Peyer's patch (tissue), 4 donors: Measurements from ENCODE around the gene SLX9. TPM values are rescaled to one million over a fixed set of nuclear protein-coding genes. Genes with fewer than 3 reads are reported as not detected.
"Not testable (repeated sequence)": the region's sequence is repeated elsewhere in the genome, so short reads cannot be mapped to it uniquely, and the experiment has no call there.

Source experiments
- DNase-seq, 3 donors: peaks; one replicate each; pipeline ENCODE4 v3.0.0-alpha.2; 2017 to 2019
- H3K27ac ChIP-seq, 4 donors: fragments of 200-600 bp; sonication (generic); one replicate each; pipeline ENCODE4 v1.5.1; 2016 to 2019
- H3K27me3 ChIP-seq, 2 donors: fragments of 200-600 bp; sonication (generic); one replicate each; pipeline ENCODE4 v1.5.1; 2019
- H3K36me3 ChIP-seq, 3 donors: fragments of 200-600 bp; sonication (generic); one replicate each; pipeline ENCODE4 v1.5.1; 2016 to 2019
- H3K4me1 ChIP-seq, 4 donors: fragments of 200-600 bp; sonication (generic); one replicate each; pipeline ENCODE4 v1.5.1; 2016 to 2019
- H3K4me3 ChIP-seq, 4 donors: fragments of 200-600 bp; sonication (generic); 1 replicate in 3 of 4; 2 replicates in 1 of 4; pipeline ENCODE4 v1.5.1; 2016 to 2019; ENCODE audit warnings: mild to moderate bottlenecking in 1 of 4
- H3K9me3 ChIP-seq, 4 donors: fragments of 200-600 bp; sonication (generic); one replicate each; pipeline ENCODE4 v1.5.1; 2016 to 2019; ENCODE audit warnings: mild to moderate bottlenecking in 1 of 4
- CTCF ChIP-seq, 6 experiments: fragments of 450-650 bp in 4 of 6; fragments of 200-600 bp in 2 of 6; sonication (generic) in 1 of 6; IDR thresholded peaks; one replicate each; pipeline ENCODE4 v1.5.1; 2017 to 2019; ENCODE audit warnings: antibody characterized with exemption in 6 of 6, mild to moderate bottlenecking in 3 of 6, moderate library complexity in 1 of 6
- POLR2A ChIP-seq, 2 donors: fragments of 450-650 bp; IDR thresholded peaks; one replicate each; pipeline ENCODE4 v1.5.1; 2017; ENCODE audit warnings: antibody characterized with exemption in 2 of 2, mild to moderate bottlenecking in 2 of 2, moderate library complexity in 2 of 2
- total RNA-seq, 4 donors: library from RNA; depleted of rRNA; stranded (reverse); fragments of >200 nt; gene quantifications; one replicate each; pipeline ENCODE4 v1.1.0, GENCODE V29; 2016

The SLX9 gene
- total RNA-seq, 4 donors from 2014 or later, result 7.8 to 10.5 (median 10.0) TPM; not detected in 1

GRCh38 chr21:44975720-44976555 lies 36.1 kb downstream of the SLX9 start:
- no peak for TF ChIP-seq POLR2A (IDR thresholded peaks at IDR 0.05)
- H3K4me3 ChIP-seq, result no peak overlapping the region
- no peak for DNase-seq

GRCh38 chr21:44976556-44977393 lies 36.9 kb downstream of the SLX9 start:
- not testable (repeated sequence) for DNase-seq, H3K27me3 ChIP-seq, H3K4me1 ChIP-seq, H3K4me3 ChIP-seq, H3K9me3 ChIP-seq, H3K27ac ChIP-seq
- H3K36me3 ChIP-seq, result peaks cover 0 to 18% (median 0%) of the 10 kb centered on the region in 3 donors

More at GRCh38 chr21:44975720-44976555, 36.1 kb downstream of the SLX9 start:
- H3K27ac ChIP-seq, result no peak overlapping the region
- H3K9me3 ChIP-seq, result no peaks in the 10 kb centered on the region
- no peaks in the 10 kb centered on the region for H3K4me1 ChIP-seq
- peaks cover 0 to 18% (median 0%) of the 10 kb centered on the region in 3 donors for H3K36me3 ChIP-seq
- H3K27me3 ChIP-seq, result no peaks in the 10 kb centered on the region

GRCh38 chr21:44977616-44978340 lies 37.9 kb downstream of the SLX9 start:
- Histone ChIP-seq H3K27ac (no peak overlapping the region), H3K4me1 (no peaks in the 10 kb centered on the region), H3K27me3 (no peaks in the 10 kb centered on the region), H3K36me3 (peaks cover 0 to 18% (median 0%) of the 10 kb centered on the region in 3 donors), H3K9me3 (no peaks in the 10 kb centered on the region), H3K4me3 (no peak overlapping the region)
- TF ChIP-seq CTCF (IDR thresholded peaks at IDR 0.05) (no peak), POLR2A (IDR thresholded peaks at IDR 0.05) (no peak)
- no peak for DNase-seq

- DNase-seq, result no peak
- Histone ChIP-seq H3K27ac (no peak overlapping the region), H3K4me1 (no peaks in the 10 kb centered on the region), H3K4me3 (no peak overlapping the region), H3K9me3 (no peaks in the 10 kb centered on the region), H3K27me3 (no peaks in the 10 kb centered on the region), H3K36me3 (peaks cover 0 to 12% (median 0%) of the 10 kb centered on the region in 3 donors)
- TF ChIP-seq POLR2A (IDR thresholded peaks at IDR 0.05) (no peak), CTCF (IDR thresholded peaks at IDR 0.05) (no peak)
Measured at GRCh38 chr21:44979687-44980561, 40.1 kb downstream of the SLX9 start.

- Histone ChIP-seq H3K4me1 (no peaks in the 10 kb centered on the region), H3K27me3 (no peaks in the 10 kb centered on the region), H3K36me3 (peaks cover 0 to 12% (median 0%) of the 10 kb centered on the region in 3 donors), H3K27ac (no peak overlapping the region), H3K4me3 (no peak overlapping the region), H3K9me3 (no peaks in the 10 kb centered on the region)
- DNase-seq, result no peak
- no peak for TF ChIP-seq CTCF (IDR thresholded peaks at IDR 0.05)
- no peak for TF ChIP-seq POLR2A (IDR thresholded peaks at IDR 0.05)
Measured at GRCh38 chr21:44980562-44981489, 41.0 kb downstream of the SLX9 start.
